GM19463 (cell line): ENCODE data around the gene OR5C1.
"Not testable (repeated sequence)": the region's sequence is repeated elsewhere in the genome, so short reads cannot be mapped to it uniquely, and the experiment has no call there.

Experiments used
- ATAC-seq: cut with Tn5 transposase; IDR thresholded peaks from one replicate; pipeline ENCODE4 v1.9.1; 2021; ENCODE audit warnings: mild to moderate bottlenecking, moderate library complexity; ENCODE audit not compliant: unreplicated experiment

OR5C1 gene

GRCh38 chr9:122788831-122789230 is at the start of gene OR5C1:
Gene OR5C1 (plus strand): TSS chr9:122788933. CDS start chr9:122788933, 0 bp downstream.
- no peak for ATAC-seq

- ATAC-seq = no peak
These were observed 46.7 kb upstream of the OR5C1 start, which contains the start of gene OR1L6 for GRCh38 chr9:122742003-122742402. Gene OR1L6 (plus strand): TSS chr9:122742303. CDS start chr9:122749848, 7,545 bp downstream.

DNA sequence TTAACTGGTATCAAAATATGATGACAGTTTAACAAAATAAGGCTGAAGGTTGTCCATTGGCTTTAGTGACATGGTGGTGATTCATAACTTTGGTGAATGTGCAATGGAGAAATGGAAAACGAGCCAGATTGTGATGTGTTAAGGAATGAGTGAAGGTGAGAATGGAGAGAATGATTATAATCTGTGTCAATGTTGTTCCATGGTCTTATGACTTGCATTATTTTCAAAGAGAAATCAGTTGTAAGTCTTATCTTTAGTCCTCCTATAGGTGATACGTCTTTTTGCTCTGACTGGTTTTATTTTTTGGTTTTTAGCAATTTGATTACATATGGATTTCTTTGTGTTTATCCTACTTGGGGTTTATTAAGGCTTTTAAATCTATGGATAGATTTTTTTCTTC is 33.9 kb upstream of the OR5C1 start:
- ATAC-seq = no peak

GRCh38 chr9:122767817-122768216 is 20.9 kb upstream of the OR5C1 start:
- no peak for ATAC-seq

DNA sequence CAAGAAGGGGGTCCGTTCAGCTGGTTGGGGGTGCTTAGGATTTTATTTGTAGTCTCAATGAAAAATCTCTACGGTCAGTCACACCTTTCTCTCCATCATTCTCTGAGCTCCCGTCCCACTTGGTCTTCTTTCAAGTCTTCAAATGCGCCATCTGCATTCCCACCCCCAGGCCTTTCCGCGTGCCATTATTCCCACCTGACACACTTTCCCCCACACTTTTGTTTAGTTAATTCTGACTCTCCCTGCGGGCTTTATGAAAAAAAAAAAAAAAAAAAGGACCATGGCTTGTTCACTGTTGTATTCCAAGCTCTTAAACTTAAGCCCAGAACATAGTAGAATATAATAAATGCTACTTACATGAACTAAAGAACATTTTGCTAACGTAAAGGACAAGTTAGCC is 11.7 kb upstream of the OR5C1 start:
- no peak for ATAC-seq

- ATAC-seq = no peak
These were observed 10.7 kb upstream of the OR5C1 start for GRCh38 chr9:122777935-122778627.

DNA sequence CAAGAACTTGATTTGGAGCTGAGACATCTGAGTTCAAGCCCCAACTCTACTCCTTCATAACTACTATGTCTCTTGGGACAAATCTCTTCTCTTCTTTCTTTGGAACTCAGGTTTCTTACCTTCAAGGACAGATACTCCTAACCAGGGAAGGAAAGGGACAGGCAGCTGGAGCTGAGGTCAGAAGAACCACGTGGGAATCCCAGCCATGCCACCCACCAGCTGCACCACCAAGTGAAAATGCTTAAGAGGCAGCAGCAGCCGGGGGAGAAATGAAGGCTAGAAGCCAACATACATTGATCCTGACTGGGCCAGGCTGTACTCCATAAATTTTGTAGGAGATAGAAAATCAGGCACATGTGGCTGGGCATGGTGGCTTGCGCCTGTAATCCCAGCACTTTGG is 9.6 kb upstream of the OR5C1 start:
- ATAC-seq = no peak

- ATAC-seq = no peak
These were observed 8.7 kb upstream of the OR5C1 start for GRCh38 chr9:122780026-122780425.

DNA sequence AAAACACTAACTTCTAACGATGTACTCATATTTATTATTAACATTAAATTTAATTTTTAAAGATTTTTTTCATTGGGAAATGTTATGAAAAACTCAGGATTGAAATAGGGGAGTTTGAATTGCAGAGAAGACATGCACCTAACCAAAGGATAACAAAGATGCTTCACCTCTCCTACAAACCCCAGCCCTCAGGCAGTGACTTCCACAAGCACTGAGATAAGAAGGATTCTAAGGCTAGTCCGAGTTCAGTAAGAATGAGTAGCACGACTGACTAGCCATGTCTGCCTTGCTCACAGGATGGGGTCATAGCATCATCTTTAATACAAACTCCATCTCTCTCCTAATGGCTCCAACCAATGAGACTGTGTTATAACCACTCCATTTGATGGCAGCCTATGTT is 7.1 kb upstream of the OR5C1 start:
- ATAC-seq = no peak

- no peak for ATAC-seq
These were observed 3.5 kb upstream of the OR5C1 start for GRCh38 chr9:122785269-122785668.

GRCh38 chr9:122786338-122786737 is 2.4 kb upstream of the OR5C1 start:
- no peak for ATAC-seq

GRCh38 chr9:122789256-122790046 is 718 bp downstream of the OR5C1 start:
- ATAC-seq = no peak

DNA sequence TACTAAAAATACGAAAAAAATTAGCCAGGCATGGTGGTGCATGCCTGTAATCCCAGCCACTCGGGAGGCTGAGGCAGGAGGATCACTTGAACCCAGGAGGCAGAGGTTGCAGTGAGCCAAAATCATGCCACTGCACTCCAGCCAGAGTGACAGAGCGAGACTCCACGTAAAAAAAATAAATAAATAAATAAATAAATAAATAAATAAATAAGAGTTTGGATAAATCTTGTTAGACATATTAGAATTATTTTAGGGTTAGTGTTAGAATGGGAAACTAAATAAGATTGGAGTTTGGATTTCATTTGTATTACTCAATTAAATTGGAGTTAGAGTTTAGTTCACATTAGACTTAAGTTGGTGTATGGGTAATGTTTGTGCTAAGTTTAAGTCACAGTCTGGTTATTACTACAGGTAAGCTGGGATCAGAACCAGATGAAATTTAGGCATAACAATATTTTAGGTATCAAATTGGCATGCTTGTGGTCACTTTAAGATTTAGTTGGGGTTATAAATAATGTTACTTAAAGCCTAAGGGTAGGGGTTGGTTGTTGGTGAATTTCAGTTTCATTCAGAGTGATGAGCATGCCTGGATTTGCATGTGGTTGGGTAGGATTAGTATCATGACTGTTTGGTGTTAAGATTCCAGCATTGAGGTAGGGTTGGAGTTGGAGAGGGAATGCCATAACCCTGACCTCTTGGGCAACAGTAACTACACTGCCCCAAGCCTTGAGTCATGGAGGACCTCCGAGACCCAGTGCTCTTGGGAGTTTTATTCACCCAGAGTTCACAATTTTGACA is 3.3 kb downstream of the OR5C1 start:
- ATAC-seq = no peak

GRCh38 chr9:122797316-122798063 is 8.8 kb downstream of the OR5C1 start:
- ATAC-seq = no peak

DNA sequence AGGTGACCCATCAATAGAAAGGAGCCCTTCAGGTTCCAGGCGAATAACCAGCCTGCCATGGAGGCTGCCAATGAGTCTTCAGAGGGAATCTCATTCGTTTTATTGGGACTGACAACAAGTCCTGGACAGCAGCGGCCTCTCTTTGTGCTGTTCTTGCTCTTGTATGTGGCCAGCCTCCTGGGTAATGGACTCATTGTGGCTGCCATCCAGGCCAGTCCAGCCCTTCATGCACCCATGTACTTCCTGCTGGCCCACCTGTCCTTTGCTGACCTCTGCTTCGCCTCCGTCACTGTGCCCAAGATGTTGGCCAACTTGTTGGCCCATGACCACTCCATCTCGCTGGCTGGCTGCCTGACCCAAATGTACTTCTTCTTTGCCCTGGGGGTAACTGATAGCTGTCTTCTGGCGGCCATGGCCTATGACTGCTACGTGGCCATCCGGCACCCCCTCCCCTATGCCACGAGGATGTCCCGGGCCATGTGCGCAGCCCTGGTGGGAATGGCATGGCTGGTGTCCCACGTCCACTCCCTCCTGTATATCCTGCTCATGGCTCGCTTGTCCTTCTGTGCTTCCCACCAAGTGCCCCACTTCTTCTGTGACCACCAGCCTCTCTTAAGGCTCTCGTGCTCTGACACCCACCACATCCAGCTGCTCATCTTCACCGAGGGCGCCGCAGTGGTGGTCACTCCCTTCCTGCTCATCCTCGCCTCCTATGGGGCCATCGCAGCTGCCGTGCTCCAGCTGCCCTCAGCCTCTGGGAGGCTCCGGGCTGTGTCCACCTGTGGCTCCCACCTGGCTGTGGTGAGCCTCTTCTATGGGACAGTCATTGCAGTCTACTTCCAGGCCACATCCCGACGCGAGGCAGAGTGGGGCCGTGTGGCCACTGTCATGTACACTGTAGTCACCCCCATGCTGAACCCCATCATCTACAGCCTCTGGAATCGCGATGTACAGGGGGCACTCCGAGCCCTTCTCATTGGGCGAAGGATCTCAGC is 11.6 kb downstream of the OR5C1 start, which contains the start of gene OR1K1:
Gene OR1K1, plus strand, starts transcription at position 58 of the 995 bp plus-strand sequence. Its CDS starts 0 bp downstream, at position 58.
- no peak for ATAC-seq

DNA sequence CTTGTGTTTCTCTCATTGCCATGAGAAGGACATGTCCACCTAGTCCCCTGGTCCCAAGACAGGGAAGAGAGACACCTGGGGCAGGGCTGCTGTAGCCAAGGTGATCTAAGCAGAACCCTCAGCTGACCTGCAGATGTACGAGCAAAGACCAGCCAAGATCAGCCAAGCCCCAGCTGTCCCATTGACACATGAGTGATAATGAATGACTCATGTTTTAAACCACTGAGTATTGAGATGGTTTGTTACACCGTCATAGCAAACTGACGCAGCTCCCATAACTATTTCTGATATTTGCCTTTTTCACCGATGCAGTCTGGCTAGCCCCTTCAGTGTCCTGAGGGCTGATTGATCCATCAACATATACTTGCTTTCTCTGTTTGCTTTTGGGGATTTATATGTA is 17.9 kb downstream of the OR5C1 start:
- no peak for ATAC-seq

DNA sequence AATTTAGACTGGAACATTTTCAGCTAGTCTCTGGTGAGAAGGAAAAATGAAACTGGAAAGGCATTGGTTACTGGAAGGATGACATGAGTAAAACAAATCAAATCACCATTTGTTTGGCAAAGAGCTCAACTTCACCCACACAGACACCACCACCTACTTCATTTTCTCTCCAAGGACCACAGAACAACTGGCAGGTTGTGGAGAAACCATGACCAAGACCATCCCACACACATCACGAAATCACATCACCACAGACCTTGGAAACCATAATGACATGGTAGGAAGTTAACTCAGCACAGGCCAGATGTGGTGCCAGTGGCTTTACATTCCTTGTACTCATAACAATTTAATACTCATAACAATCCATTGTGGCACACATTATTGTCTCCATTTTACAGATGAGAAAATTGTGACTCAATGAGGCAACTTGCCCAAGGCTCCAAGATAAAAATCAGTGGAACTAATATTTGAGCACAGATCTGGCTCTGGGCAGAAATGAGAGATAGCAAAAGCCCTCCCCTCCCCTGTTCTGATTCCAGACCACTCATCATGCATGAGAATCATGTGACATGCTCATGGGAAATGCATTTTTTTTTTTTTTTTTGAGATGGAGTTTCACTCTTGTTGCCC is 18.7 kb downstream of the OR5C1 start:
- no peak for ATAC-seq

- no peak for ATAC-seq
These were observed 19.4 kb downstream of the OR5C1 start for GRCh38 chr9:122808141-122808540.

DNA sequence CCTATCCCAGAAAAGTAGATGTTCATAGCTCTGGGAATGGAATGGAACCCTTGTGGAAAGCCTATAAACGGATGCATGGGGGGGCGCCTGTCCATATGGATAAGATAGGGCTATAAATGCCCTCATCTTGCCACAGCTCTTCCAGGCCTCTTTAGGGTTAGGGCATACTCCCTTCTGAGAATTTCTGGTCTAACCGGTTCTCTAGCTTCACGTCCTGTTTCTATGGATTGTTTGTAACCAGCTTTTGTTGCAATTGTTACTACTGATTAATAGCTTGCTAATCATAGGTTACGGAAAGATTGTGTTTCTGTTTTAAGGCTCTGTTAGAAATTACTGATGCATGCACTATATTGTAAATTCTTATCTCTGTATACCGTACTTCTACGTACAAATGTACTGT is 20.5 kb downstream of the OR5C1 start:
- not testable (repeated sequence) for ATAC-seq
